CD4-positive, alpha-beta T cell (primary cell): Measurements from ENCODE around the gene PHLDB3. TPM values are rescaled to one million over a fixed set of nuclear protein-coding genes. Genes with fewer than 3 reads are reported as not detected.

Source experiments
- ATAC-seq: fragments of 200-7000 bp; cut with Tn5 transposase; one replicate; pipeline ENCODE4 v1.10.0; 2022; ENCODE audit warnings: mild to moderate bottlenecking; ENCODE audit not compliant: poor library complexity
- CTCF ChIA-PET: fragments of 350-600 bp; sonication (Branson Sonifier 250); formaldehyde crosslinking; loops from one replicate; lab custom pipeline; 2021; ENCODE audit warnings: antibody characterized with exemption, inconsistent platforms; lab: Charles Lee
- POLR2A ChIA-PET: fragments of 350-600 bp; sonication (Branson Sonifier 250); formaldehyde crosslinking; loops from one replicate; lab custom pipeline; 2021; ENCODE audit warnings: antibody characterized with exemption, inconsistent platforms; lab: Charles Lee
- DNase-seq, 14 experiments: peaks; one replicate each; pipeline ENCODE4 v3.0.0-alpha.2; 2013 to 2020; ENCODE audit warnings: mixed read lengths in 2 of 14
- H3K27ac ChIP-seq, 2 donors: one replicate each; pipeline versions ENCODE4 v1.5.1 to v1.7.0; 2013; ENCODE audit warnings: low read length in 2 of 2, low read depth in 1 of 2, mild to moderate bottlenecking in 1 of 2
- H3K27me3 ChIP-seq, 2 experiments: 1 replicate in 1 of 2; 2 replicates in 1 of 2; pipeline versions ENCODE4 v1.6.1 to v1.7.0; 2013; ENCODE audit warnings: low read length in 2 of 2, control low read depth in 1 of 2, mild to moderate bottlenecking in 1 of 2, moderate library complexity in 1 of 2; ENCODE audit not compliant: insufficient read depth in 2 of 2, control insufficient read depth in 1 of 2
- H3K36me3 ChIP-seq: one replicate; pipeline ENCODE4 v1.6.1; 2013; ENCODE audit warnings: low read length, control low read depth; ENCODE audit not compliant: insufficient read depth
- H3K4me1 ChIP-seq: one replicate; pipeline ENCODE4 v1.6.1; 2013; ENCODE audit warnings: low read length, control low read depth; ENCODE audit not compliant: insufficient read depth
- H3K4me3 ChIP-seq: one replicate; pipeline ENCODE4 v1.5.1; 2013; ENCODE audit warnings: mild to moderate bottlenecking, low read length, moderate library complexity
- H3K9me3 ChIP-seq, 2 experiments: 1 replicate in 1 of 2; 2 replicates in 1 of 2; pipeline versions ENCODE4 v1.6.1 to v1.7.0; 2013; ENCODE audit warnings: low read length in 2 of 2, mild to moderate bottlenecking in 2 of 2, control low read depth in 1 of 2, moderate library complexity in 1 of 2; ENCODE audit not compliant: control insufficient read depth in 1 of 2, insufficient read depth in 1 of 2
- H3K27ac Mint-ChIP-seq: one replicate; pipeline ENCODE4 v1.8.0; 2020; ENCODE audit warnings: mixed read lengths
- H3K27me3 Mint-ChIP-seq: one replicate; pipeline ENCODE4 v1.8.0; 2021; ENCODE audit warnings: mixed read lengths
- H3K36me3 Mint-ChIP-seq: one replicate; pipeline ENCODE4 v1.8.0; 2021; ENCODE audit warnings: low read depth, mixed read lengths
- H3K4me1 Mint-ChIP-seq: one replicate; pipeline ENCODE4 v1.8.0; 2021; ENCODE audit warnings: low read depth, mixed read lengths
- H3K4me3 Mint-ChIP-seq: one replicate; pipeline ENCODE4 v1.8.0; 2020; ENCODE audit warnings: mild to moderate bottlenecking, mixed read lengths
- H3K9me3 Mint-ChIP-seq: one replicate; pipeline ENCODE4 v1.8.0; 2020; ENCODE audit warnings: mixed read lengths
- CTCF ChIP-seq: fragments of 200-600 bp; IDR thresholded peaks from one replicate; pipeline ENCODE4 v1.8.0; 2022; ENCODE audit warnings: antibody characterized with exemption, mild to moderate bottlenecking
- intact Hi-C, 2 experiments: fragments of 100-400 bp; cut with DNase I in 1 of 2; cut with micrococcal nuclease in 1 of 2; formaldehyde crosslinking; loops; one replicate each; pipeline versions ENCODE4 v1.15.1 to v1.9.0; 2023 to 2025; cut with DNase I, micrococcal nuclease
- total RNA-seq, 174 experiments: library from RNA in 2 of 174; stranded (reverse) in 2 of 174; gene quantifications; one replicate each; pipeline ENCODE4 v1.2.3 and lab custom pipeline; 2021 to 2026

PHLDB3 gene
- total RNA-seq, 2 experiments from 2014 or later = 75.1 to 77.4 TPM

GRCh38 chr19:43496960-43497359 is 7.6 kb downstream of the PHLDB3 start:
- intact Hi-C loops = no loop called here
- Histone ChIP-seq H3K4me3 (no peak overlapping the region), H3K4me1 (peaks cover 6% of the 10 kb centered on the region), H3K9me3 (no peaks in the 10 kb centered on the region), H3K27me3 (no peaks in the 10 kb centered on the region), H3K27ac (no peak overlapping the region), H3K36me3 (peaks cover 31% of the 10 kb centered on the region)
- Mint-ChIP-seq H3K36me3 (peaks cover 50% of the 10 kb centered on the region), H3K4me1 (peaks cover 9% of the 10 kb centered on the region), H3K27ac (no peak overlapping the region), H3K27me3 (no peaks in the 10 kb centered on the region), H3K4me3 (no peak overlapping the region), H3K9me3 (no peaks in the 10 kb centered on the region)
- ChIA-PET POLR2A (interaction anchor here (0.5 kb wide), 1 partner anchor 19 kb away, joined by 3 read pairs; no protein-coding TSS in a partner anchor), CTCF (interaction anchor here (0.8 to 1.7 kb wide), 2 partner anchors 34 to 64 kb away, joined by 3 read pairs; no protein-coding TSS in a partner anchor)
- ATAC-seq = no peak
- no peak for TF ChIP-seq CTCF
- no peak for DNase-seq

- H3K4me1 Mint-ChIP-seq = peaks cover 4% of the 10 kb centered on the region
- intact Hi-C loops = no loop called here
- Histone ChIP-seq H3K4me1 (no peaks in the 10 kb centered on the region), H3K4me3 (no peak overlapping the region), H3K27me3 (no peaks in the 10 kb centered on the region), H3K36me3 (peaks cover 37% of the 10 kb centered on the region), H3K27ac (no peak overlapping the region), H3K9me3 (no peaks in the 10 kb centered on the region)
- H3K9me3 Mint-ChIP-seq = no peaks in the 10 kb centered on the region
- H3K27ac Mint-ChIP-seq = no peak overlapping the region
- ChIA-PET POLR2A (interaction anchor here (1.2 kb wide), 1 partner anchor 31 kb away, joined by 4 read pairs; no protein-coding TSS in a partner anchor), CTCF (interaction anchor here (1.7 kb wide), 1 partner anchor 33 kb away, joined by 3 read pairs; no protein-coding TSS in a partner anchor)
- H3K4me3 Mint-ChIP-seq = no peak overlapping the region
- no peak for ATAC-seq
- H3K36me3 Mint-ChIP-seq = peaks cover 49% of the 10 kb centered on the region
- no peak for TF ChIP-seq CTCF
- no peak for DNase-seq
- no peaks in the 10 kb centered on the region for H3K27me3 Mint-ChIP-seq
These were observed 9.5 kb downstream of the PHLDB3 start for GRCh38 chr19:43495082-43495481.

GRCh38 chr19:43490759-43491158 is 13.8 kb downstream of the PHLDB3 start:
- ATAC-seq (no peak), DNase-seq (no peak)
- H3K36me3 Mint-ChIP-seq = peaks cover 29% of the 10 kb centered on the region
- intact Hi-C loops = no loop called here
- no peak overlapping the region for H3K4me3 Mint-ChIP-seq
- no peaks in the 10 kb centered on the region for H3K4me1 ChIP-seq
- TF ChIP-seq CTCF = no peak
- ChIA-PET POLR2A (interaction anchor here (0.8 to 1.7 kb wide), 2 partner anchors 14 to 28 kb away, joined by 4 to 10 read pairs; partner anchors contain the start of gene PHLDB3), CTCF (no interaction called here)
- no peak overlapping the region for H3K27ac ChIP-seq
- H3K4me1 Mint-ChIP-seq = no peaks in the 10 kb centered on the region
- no peak overlapping the region for H3K4me3 ChIP-seq
- H3K27ac Mint-ChIP-seq = no peak overlapping the region
- H3K9me3 Mint-ChIP-seq = no peaks in the 10 kb centered on the region
- H3K27me3 ChIP-seq = no peaks in the 10 kb centered on the region
- H3K9me3 ChIP-seq = no peaks in the 10 kb centered on the region
- no peaks in the 10 kb centered on the region for H3K27me3 Mint-ChIP-seq
- H3K36me3 ChIP-seq = peaks cover 17% of the 10 kb centered on the region
